ENCODE data around the gene SSUH2. TPM values are rescaled to one million over a fixed set of nuclear protein-coding genes. Genes with fewer than 3 reads are reported as not detected.
A peak's percentile ranks its signal among the peaks of the same experiment; 100 is the strongest.
"Not testable (repeated sequence)": the region's sequence is repeated elsewhere in the genome, so short reads cannot be mapped to it uniquely, and the experiment has no call there.

Gene SSUH2
- total RNA-seq, 1 experiment from 2014 or later = 0.11 TPM

DNA sequence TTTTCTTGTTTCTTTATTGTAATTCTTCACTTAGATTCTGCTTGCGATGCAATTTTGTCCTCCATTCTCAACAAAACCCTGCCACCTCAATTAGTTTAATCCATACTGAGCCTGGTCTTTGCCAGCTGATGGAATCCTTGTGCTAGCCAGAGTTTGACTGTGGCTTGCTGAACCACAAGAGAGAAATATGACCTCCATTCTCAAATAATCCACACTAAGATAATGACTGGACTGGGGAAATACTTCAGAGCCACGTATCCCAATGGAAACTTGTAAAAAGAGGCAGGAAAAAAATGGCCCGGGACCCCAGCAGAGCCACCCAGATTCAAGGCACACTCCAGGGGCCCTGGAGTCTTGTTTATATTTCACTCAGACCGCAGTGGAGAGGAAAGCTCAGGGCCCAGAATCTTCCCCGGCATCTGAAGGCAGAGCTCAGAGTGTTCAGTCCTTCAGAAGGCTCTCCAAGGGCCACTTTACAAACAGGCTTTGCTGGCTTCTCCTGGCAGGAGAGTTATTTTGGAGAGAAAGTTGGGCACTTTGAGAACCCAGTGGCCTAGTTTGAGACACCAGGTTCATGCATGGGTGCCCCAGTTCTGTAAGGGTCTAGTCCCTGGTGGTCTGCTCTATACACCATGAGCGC is 62.7 kb downstream of the SSUH2 start:
- no peak for DNase-seq (ENCODE audit: low read depth in 1 of 2, low spot score in 2 of 2)
- no peak overlapping the region for H3K4me3 ChIP-seq
- no peaks in the 10 kb centered on the region for H3K36me3 ChIP-seq
- no peaks in the 10 kb centered on the region for H3K9me3 ChIP-seq (replicated peaks)
- no peaks in the 10 kb centered on the region for H3K27me3 ChIP-seq (replicated peaks)
- H3K4me1 ChIP-seq (replicated peaks) = peaks cover 15% of the 10 kb centered on the region
- H3K27ac ChIP-seq = no peak overlapping the region

GRCh38 chr3:8581373-8581772 is 63.2 kb downstream of the SSUH2 start:
- no peak for DNase-seq (ENCODE audit: low read depth in 1 of 2, low spot score in 2 of 2)
- Histone ChIP-seq H3K27ac (no peak overlapping the region), H3K4me3 (no peak overlapping the region), H3K4me1 (replicated peaks) (peaks cover 15% of the 10 kb centered on the region), H3K9me3 (replicated peaks) (no peaks in the 10 kb centered on the region), H3K36me3 (no peaks in the 10 kb centered on the region), H3K27me3 (replicated peaks) (no peaks in the 10 kb centered on the region)

DNA sequence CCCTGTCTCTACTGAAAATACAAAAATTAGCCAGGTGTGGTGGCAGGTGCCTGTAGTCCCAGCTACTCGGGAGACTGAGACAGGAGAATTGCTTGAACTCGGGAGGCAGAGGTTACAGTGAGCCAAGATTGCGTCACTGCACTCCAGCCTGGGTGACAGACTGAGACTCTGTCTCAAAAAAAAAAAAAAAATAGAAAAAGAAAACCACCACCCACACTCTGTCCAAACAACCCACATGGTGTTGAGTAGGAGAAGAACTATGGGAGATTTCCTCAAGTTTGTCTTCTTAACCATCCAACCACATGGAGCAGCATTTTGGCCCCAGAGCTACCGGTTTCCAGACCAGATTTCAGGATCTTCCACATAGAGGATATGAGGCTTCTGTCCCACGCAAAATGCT is 64.2 kb downstream of the SSUH2 start:
- DNase-seq (ENCODE audit: low read depth in 1 of 2, low spot score in 2 of 2); H3K4me3 ChIP-seq; H3K27ac ChIP-seq; H3K36me3 ChIP-seq; H3K27me3 ChIP-seq (replicated peaks); H3K9me3 ChIP-seq (replicated peaks): not testable (repeated sequence)
- peaks cover 24% of the 10 kb centered on the region for H3K4me1 ChIP-seq (replicated peaks)

- Histone ChIP-seq H3K27me3 (replicated peaks) (no peaks in the 10 kb centered on the region), H3K27ac (no peak overlapping the region), H3K36me3 (no peaks in the 10 kb centered on the region), H3K4me3 (no peak overlapping the region), H3K4me1 (replicated peaks) (peaks cover 25% of the 10 kb centered on the region), H3K9me3 (replicated peaks) (no peaks in the 10 kb centered on the region)
- DNase-seq (ENCODE audit: low read depth in 1 of 2, low spot score in 2 of 2) = no peak
These were observed 64.7 kb downstream of the SSUH2 start for GRCh38 chr3:8579943-8580342.

- H3K9me3 ChIP-seq (replicated peaks) = no peaks in the 10 kb centered on the region
These were observed 65.5 kb downstream of the SSUH2 start for GRCh38 chr3:8579096-8579495.

DNA sequence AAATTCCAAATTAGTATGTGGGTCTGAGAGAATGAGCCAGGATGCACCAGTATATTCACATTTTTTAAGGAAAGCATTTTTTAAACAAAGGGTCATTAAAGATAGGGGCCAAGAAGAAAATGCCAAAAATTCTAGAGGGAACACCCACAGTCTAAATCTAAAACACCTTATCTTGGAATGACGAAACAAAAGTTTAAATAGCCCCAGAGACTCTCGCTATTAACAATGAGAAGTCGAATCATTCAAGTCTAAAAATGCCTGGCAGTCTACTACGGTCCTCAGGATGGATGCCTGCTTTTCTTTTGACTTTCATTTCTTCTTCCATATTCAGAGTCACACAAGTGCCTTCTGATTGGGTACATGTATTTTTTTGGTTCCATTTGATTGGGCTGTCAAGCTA is 66.3 kb downstream of the SSUH2 start:
- no peaks in the 10 kb centered on the region for H3K9me3 ChIP-seq (replicated peaks)
- H3K27ac ChIP-seq = peak overlapping the region; percentile 26; the same call in 1 of the 2 replicates
- no peaks in the 10 kb centered on the region for H3K27me3 ChIP-seq (replicated peaks)
- peak in 1 of 2 experiments; percentile 4 for DNase-seq (ENCODE audit: low read depth in 1 of 2, low spot score in 2 of 2)
- H3K36me3 ChIP-seq = no peaks in the 10 kb centered on the region
- H3K4me1 ChIP-seq (replicated peaks) = peaks cover 25% of the 10 kb centered on the region
- H3K4me3 ChIP-seq = no peak overlapping the region

More at GRCh38 chr3:8579096-8579495, 65.5 kb downstream of the SSUH2 start:
- Histone ChIP-seq H3K4me3 (no peak overlapping the region), H3K36me3 (no peaks in the 10 kb centered on the region), H3K27ac (no peak overlapping the region), H3K4me1 (replicated peaks) (peaks cover 25% of the 10 kb centered on the region), H3K27me3 (replicated peaks) (no peaks in the 10 kb centered on the region)
- no peak for DNase-seq (ENCODE audit: low read depth in 1 of 2, low spot score in 2 of 2)

DNA sequence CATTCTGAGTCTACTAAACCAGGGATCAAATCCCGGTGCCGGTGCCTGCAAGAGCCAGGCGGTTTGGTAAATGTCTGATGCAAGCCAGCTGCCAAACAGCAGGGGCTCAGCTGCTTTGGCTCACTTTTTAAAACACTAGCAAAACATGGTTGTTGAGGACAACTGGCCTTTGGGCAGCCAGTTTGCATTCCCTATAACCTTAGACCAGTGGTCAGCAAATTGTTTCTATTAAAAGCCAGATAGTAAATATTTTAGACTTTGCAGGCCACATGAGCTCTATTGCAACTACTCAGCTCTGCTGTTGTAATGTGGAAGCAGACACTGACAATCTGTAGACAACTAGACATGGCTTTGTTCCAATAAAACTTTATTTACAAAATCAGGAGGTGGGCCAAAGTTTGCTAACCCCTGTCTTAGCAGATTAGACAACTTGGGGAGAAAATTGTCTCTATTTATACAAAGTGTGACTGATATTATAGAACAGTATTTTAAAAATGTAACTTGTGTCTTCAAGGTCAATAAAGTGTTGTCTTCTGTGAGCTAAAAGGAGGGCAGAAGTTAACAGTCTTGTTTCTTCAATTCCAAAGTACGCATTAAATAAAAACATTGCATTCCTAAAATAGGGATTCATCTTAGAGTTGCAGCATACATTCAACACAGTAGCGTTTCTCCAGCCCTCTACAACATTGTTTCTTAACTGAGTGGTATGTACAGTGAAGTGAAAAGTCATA is 67.6 kb downstream of the SSUH2 start:
- Histone ChIP-seq H3K36me3 (no peaks in the 10 kb centered on the region), H3K27ac (no peak overlapping the region), H3K27me3 (replicated peaks) (no peaks in the 10 kb centered on the region), H3K9me3 (replicated peaks) (no peaks in the 10 kb centered on the region), H3K4me1 (replicated peaks) (peaks cover 25% of the 10 kb centered on the region), H3K4me3 (no peak overlapping the region)
- peak in 1 of 2 experiments; percentile 18 for DNase-seq (ENCODE audit: low read depth in 1 of 2, low spot score in 2 of 2)

DNA sequence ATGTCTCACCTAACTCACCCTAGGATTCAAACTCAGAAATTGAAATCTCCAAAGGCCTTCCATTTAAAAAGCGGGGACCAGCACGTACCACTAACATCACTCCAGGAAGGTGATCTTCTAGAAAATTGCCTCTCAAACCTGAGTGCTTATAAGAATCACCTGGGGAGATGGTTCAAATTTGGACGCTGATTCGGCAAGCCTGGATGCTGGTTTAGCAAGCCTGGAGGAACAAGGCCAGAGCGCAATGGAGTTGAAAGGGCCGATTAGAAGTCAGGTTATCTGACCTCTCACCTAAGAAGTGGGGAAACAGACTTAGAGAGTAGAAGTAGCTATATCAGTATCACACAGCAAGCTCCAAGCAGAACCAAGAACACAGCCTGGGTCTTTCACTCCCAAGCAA is 68.2 kb downstream of the SSUH2 start:
- H3K27me3 ChIP-seq (replicated peaks) = no peaks in the 10 kb centered on the region
- H3K27ac ChIP-seq = no peak overlapping the region
- peaks cover 25% of the 10 kb centered on the region for H3K4me1 ChIP-seq (replicated peaks)
- H3K4me3 ChIP-seq = no peak overlapping the region
- no peak for DNase-seq (ENCODE audit: low read depth in 1 of 2, low spot score in 2 of 2)
- H3K36me3 ChIP-seq = no peaks in the 10 kb centered on the region
- H3K9me3 ChIP-seq (replicated peaks) = no peaks in the 10 kb centered on the region

DNA sequence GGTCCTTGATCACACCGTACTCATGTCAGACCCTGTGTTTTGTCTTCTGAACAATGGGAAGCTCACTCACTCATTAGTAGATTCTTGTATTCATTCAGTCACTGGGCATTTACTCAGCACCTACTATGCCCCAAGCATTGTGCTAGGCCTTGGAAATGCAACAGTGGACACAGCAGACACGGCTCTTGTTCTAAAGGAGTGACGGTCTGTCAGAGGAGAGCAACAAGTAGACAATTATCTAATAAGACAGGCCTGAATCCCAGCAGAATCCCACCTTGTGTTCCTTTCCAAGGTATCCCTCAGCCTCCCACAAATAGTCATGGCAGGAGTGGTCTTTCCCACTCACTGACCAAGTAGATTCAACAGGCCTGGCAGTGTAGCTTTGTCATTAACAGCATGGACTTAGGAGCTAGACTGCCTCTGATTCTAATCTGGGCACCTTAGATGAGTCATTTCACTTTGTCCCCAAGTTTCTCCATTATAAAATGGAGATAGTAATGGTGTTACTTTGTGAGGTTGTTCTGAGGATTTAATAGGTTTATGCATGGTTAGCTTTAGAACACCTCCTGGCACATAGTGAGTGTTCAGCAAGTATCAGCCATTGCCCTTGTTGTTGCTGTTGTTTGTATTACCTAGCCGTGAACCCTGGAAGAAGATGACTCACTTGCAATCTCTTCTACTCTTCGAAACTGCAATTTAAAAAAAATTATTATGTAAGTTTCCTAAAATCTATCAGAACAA is 69.1 kb downstream of the SSUH2 start:
- no peak overlapping the region for H3K27ac ChIP-seq
- peak in 1 of 2 experiments; percentile 10 for DNase-seq (ENCODE audit: low read depth in 1 of 2, low spot score in 2 of 2)

DNA sequence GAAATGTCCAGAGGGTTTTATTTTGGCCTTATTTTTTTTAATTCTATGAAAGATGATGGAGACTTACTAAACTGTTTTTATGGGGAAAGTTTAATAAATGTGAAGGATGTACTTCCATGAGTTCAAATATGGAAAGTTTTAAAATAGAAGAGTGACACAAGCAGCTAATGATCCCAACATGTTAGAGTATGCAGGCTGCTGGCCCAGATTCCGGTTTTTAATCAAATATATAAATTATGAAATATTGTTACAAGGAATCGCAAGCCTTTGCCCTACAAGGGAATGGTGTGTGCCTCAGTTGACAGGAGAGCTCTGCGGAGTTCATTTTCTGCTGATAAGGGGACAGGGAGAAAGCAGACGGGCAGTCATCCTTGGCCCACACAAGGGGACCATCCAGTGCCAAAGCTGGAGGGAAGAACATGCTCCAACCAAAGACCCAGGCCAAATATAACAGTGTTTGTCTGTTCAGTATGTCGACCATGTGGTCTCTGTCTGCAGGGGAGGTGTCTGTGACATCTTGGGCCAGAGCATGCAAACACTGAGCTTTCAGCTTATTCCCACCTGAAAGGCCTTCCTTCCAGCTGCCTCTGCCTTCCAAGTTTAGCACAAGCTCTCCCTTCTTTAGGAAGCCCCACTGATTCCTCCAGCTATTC is 69.8 kb downstream of the SSUH2 start:
- Histone ChIP-seq H3K4me3 (no peak overlapping the region), H3K4me1 (replicated peaks) (peaks cover 25% of the 10 kb centered on the region), H3K27ac (no peak overlapping the region), H3K9me3 (replicated peaks) (no peaks in the 10 kb centered on the region), H3K27me3 (replicated peaks) (no peaks in the 10 kb centered on the region), H3K36me3 (no peaks in the 10 kb centered on the region)
- no peak for DNase-seq (ENCODE audit: low read depth in 1 of 2, low spot score in 2 of 2)

More for the DNA sequence above, 69.1 kb downstream of the SSUH2 start:
- Histone ChIP-seq H3K36me3 (no peaks in the 10 kb centered on the region), H3K4me1 (replicated peaks) (peaks cover 25% of the 10 kb centered on the region), H3K9me3 (replicated peaks) (no peaks in the 10 kb centered on the region), H3K27me3 (replicated peaks) (no peaks in the 10 kb centered on the region), H3K4me3 (no peak overlapping the region)

- no peak for DNase-seq (ENCODE audit: low read depth in 1 of 2, low spot score in 2 of 2)
- Histone ChIP-seq H3K4me1 (replicated peaks) (peaks cover 25% of the 10 kb centered on the region), H3K27me3 (replicated peaks) (no peaks in the 10 kb centered on the region), H3K27ac (no peak overlapping the region), H3K36me3 (no peaks in the 10 kb centered on the region), H3K4me3 (no peak overlapping the region), H3K9me3 (replicated peaks) (no peaks in the 10 kb centered on the region; the same call in 1 of the 2 replicates)
These were observed 70.4 kb downstream of the SSUH2 start for GRCh38 chr3:8574040-8574669.

DNA sequence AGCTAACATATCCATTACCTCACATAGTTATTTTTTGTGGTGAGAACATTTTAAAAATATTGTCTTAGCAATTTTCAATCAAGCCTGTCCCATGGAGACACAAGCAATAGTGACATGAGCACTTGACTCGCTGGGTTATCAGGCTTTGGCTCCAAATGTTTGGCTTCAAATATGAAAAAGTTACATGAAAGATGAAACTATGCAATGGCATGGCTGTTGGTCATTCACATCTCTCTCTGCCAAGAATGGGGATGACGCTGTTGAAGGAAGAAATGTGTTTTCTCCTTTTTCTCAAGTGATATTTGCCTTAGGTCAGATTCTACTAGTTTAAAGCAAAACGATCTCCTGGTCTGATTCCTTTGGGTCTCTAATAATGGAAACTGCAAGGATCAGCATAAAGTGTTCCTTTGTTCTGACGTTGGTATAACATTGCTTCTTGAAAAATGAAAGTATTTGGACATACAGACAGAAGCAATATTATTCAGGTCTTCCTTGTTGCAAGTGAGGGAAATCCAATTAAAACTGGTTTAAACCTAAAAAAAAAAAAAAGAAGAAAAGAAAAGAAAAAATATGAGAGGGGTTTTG is 71.2 kb downstream of the SSUH2 start:
- Histone ChIP-seq H3K9me3 (replicated peaks) (no peaks in the 10 kb centered on the region; the same call in 1 of the 2 replicates), H3K27me3 (replicated peaks) (no peaks in the 10 kb centered on the region), H3K36me3 (no peaks in the 10 kb centered on the region), H3K4me1 (replicated peaks) (peaks cover 18% of the 10 kb centered on the region), H3K27ac (no peak overlapping the region), H3K4me3 (no peak overlapping the region)
- DNase-seq (ENCODE audit: low read depth in 1 of 2, low spot score in 2 of 2) = no peak

DNA sequence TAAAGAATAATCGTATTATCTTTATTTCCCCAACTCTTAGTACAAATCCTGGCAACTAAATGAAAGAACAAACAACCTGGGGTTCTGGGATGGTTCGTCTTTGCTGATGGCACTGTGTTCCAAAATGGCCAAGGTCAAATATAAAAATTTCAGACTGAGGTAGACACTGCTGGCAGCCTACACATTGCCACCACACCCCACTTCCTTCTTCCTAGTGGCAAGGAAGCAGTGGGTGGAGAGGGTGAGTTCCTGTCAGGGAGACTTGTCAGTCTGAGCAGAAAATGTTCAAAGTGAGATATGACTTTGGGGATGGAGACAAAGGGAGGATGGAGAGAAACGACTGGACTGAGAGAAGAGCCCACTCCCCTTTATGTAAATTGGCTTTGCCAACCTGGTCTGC is 73.3 kb downstream of the SSUH2 start:
- Histone ChIP-seq H3K27ac (no peak overlapping the region), H3K9me3 (replicated peaks) (no peaks in the 10 kb centered on the region; the same call in 1 of the 2 replicates), H3K36me3 (no peaks in the 10 kb centered on the region), H3K4me1 (replicated peaks) (peaks cover 9% of the 10 kb centered on the region), H3K4me3 (no peak overlapping the region), H3K27me3 (replicated peaks) (no peaks in the 10 kb centered on the region)
- no peak for DNase-seq (ENCODE audit: low read depth in 1 of 2, low spot score in 2 of 2)
